Neural cell (in vitro differentiated cells): ENCODE measurements around the gene OGFOD2. TPM values are rescaled to one million over a fixed set of nuclear protein-coding genes. Genes with fewer than 3 reads are reported as not detected.
A peak's percentile ranks its signal among the peaks of the same experiment; 100 is the strongest.

Experiments
- H2AFZ ChIP-seq: fragments of 200-600, 300-800 bp; sonication (generic), shearing (Covaris generic); 2 replicates; pipeline ENCODE4 v1.6.0; 2014; ENCODE audit warnings: low read depth, mild to moderate bottlenecking, antibody characterized with exemption, low read length, moderate library complexity
- H3F3A ChIP-seq: fragments of 200-600 bp; shearing (Covaris generic); 2 replicates; pipeline ENCODE4 v1.6.1; 2016; ENCODE audit warnings: mild to moderate bottlenecking, moderate library complexity, mixed read lengths, antibody characterized with exemption, low read length; ENCODE audit not compliant: insufficient read depth, poor library complexity, severe bottlenecking
- H3K27ac ChIP-seq: fragments of 200-600, 300-800 bp; sonication (generic), shearing (Covaris generic); 2 replicates; pipeline ENCODE4 v1.5.1; 2014; ENCODE audit warnings: mild to moderate bottlenecking, low read length, moderate library complexity
- H3K27me3 ChIP-seq: fragments of 300-800, 200-600 bp; sonication (generic), shearing (Covaris generic); 2 replicates; pipeline ENCODE4 v1.6.0; 2014; ENCODE audit warnings: mild to moderate bottlenecking, low read depth, low read length, moderate library complexity; ENCODE audit not compliant: insufficient read depth
- H3K36me3 ChIP-seq: fragments of 300-800, 200-600 bp; sonication (generic), shearing (Covaris generic); 2 replicates; pipeline ENCODE4 v1.5.1; 2014; ENCODE audit warnings: mild to moderate bottlenecking, antibody characterized with exemption, low read length, moderate library complexity; ENCODE audit not compliant: insufficient read depth
- H3K4me2 ChIP-seq: fragments of 300-800, 200-600 bp; sonication (generic), shearing (Covaris generic); 2 replicates; pipeline ENCODE4 v1.6.0; 2014; ENCODE audit warnings: mild to moderate bottlenecking, low read length
- H3K4me3 ChIP-seq: fragments of 300-800, 200-600 bp; sonication (generic), shearing (Covaris generic); 2 replicates; pipeline ENCODE4 v1.5.1; 2014; ENCODE audit warnings: mild to moderate bottlenecking, low read length, moderate library complexity
- H3K79me2 ChIP-seq: fragments of 200-600 bp; shearing (Covaris generic); replicated peaks from 2 replicates; pipeline ENCODE4 v1.6.0; 2014; ENCODE audit warnings: mild to moderate bottlenecking, low read length, moderate library complexity; ENCODE audit not compliant: insufficient read depth
- H3K9ac ChIP-seq: fragments of 300-800, 200-600 bp; sonication (generic), shearing (Covaris generic); 2 replicates; pipeline ENCODE4 v1.6.1; 2016; ENCODE audit warnings: mild to moderate bottlenecking, low read length, mixed read lengths
- H3K9me2 ChIP-seq: fragments of 200-600 bp; shearing (Covaris generic); 2 replicates; pipeline ENCODE4 v1.6.1; 2016; ENCODE audit warnings: mild to moderate bottlenecking, low read length, mixed read lengths; ENCODE audit not compliant: insufficient read depth
- H3K9me3 ChIP-seq: fragments of 200-600, 300-800 bp; sonication (generic), shearing (Covaris generic); 2 replicates; pipeline ENCODE4 v1.6.1; 2016; ENCODE audit warnings: mild to moderate bottlenecking, mixed run types, low read length, moderate library complexity, mixed read lengths
- H4K20me1 ChIP-seq: fragments of 200-600 bp; shearing (Covaris generic); 2 replicates; pipeline ENCODE4 v1.6.1; 2016; ENCODE audit warnings: mild to moderate bottlenecking, mixed run types; ENCODE audit not compliant: insufficient read depth
- EP300 ChIP-seq: fragments of 450-650 bp; conservative IDR thresholded peaks from 2 replicates; pipeline ENCODE4 v1.6.1; 2014; ENCODE audit warnings: antibody characterized with exemption, mild to moderate bottlenecking, moderate library complexity; ENCODE audit not compliant: poor library complexity, severe bottlenecking
- EZH2 ChIP-seq: fragments of 200-600, 300-800 bp; shearing (Covaris generic), sonication (generic); IDR thresholded peaks from 2 replicates; pipeline ENCODE4 v1.6.1; 2014; ENCODE audit warnings: antibody characterized with exemption, low read length, borderline replicate concordance, mild to moderate bottlenecking; ENCODE audit not compliant: insufficient read depth, poor library complexity, severe bottlenecking
- MXI1 ChIP-seq: fragments of 450-650 bp; conservative IDR thresholded peaks from 2 replicates; pipeline ENCODE4 v1.6.1; 2014; ENCODE audit warnings: antibody characterized with exemption, mild to moderate bottlenecking; ENCODE audit not compliant: poor library complexity, severe bottlenecking
- POLR2AphosphoS5 ChIP-seq: IDR thresholded peaks from 2 replicates; pipeline ENCODE4 v1.6.1; 2012
- RAD21 ChIP-seq: fragments of 450-650 bp; conservative IDR thresholded peaks from 2 replicates; pipeline ENCODE4 v1.6.1; 2014; ENCODE audit warnings: antibody characterized with exemption, mild to moderate bottlenecking, moderate library complexity
- REST ChIP-seq: IDR thresholded peaks from 2 replicates; pipeline ENCODE4 v1.6.1; 2012; ENCODE audit warnings: borderline replicate concordance
- SMC3 ChIP-seq: fragments of 450-650 bp; conservative IDR thresholded peaks from 2 replicates; pipeline ENCODE4 v1.6.1; 2014; ENCODE audit warnings: antibody characterized with exemption, mild to moderate bottlenecking, moderate library complexity; ENCODE audit not compliant: poor library complexity
- TAF1 ChIP-seq: IDR thresholded peaks from 2 replicates; pipeline ENCODE4 v1.6.1; 2012; ENCODE audit warnings: low read depth
- polyA plus RNA-seq: library from polyadenylated mRNA; depleted of rRNA; stranded (reverse); fragments of >200 nt; gene quantifications from 2 replicates; pipeline ENCODE4 v1.2.3, GENCODE V29; 2014
- TF ChIP-seq, protein P1 (sequence below): fragments of 450-650 bp; IDR thresholded peaks from 2 replicates; pipeline ENCODE4 v1.5.1; 2014; ENCODE audit warnings: antibody characterized with exemption, mild to moderate bottlenecking, moderate library complexity; ENCODE audit not compliant: poor library complexity, severe bottlenecking

OGFOD2 gene
- polyA plus RNA-seq, 1 donor from 2014 or later, result 27.8 TPM

DNA sequence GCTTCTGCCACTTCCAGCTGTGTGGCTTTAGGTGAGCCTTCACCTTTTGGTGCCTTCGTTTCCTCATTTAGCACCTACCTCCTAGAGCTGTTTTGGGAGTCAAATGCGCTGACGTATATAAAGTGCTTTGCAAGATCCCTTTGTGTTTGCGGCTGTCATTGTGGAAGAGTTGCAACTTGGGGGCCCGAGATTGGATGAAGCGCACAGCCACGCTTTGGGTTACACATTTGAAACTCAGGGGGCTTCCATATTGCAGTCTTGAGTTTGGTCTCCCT is 4.8 kb downstream of the OGFOD2 start:
- no peaks in the 10 kb centered on the region for H3F3A ChIP-seq
- H3K9ac ChIP-seq, result peak overlapping the region; percentile 76
- no peaks in the 10 kb centered on the region for H3K9me2 ChIP-seq
- peak overlapping the region; percentile 51 for H2AFZ ChIP-seq
- peak overlapping the region; percentile 44 for H3K27ac ChIP-seq
- H3K4me2 ChIP-seq, result peak overlapping the region; percentile 46
- no peaks in the 10 kb centered on the region for H4K20me1 ChIP-seq
- H3K36me3 ChIP-seq, result no peaks in the 10 kb centered on the region
- H3K27me3 ChIP-seq, result no peaks in the 10 kb centered on the region
- no peaks in the 10 kb centered on the region for H3K9me3 ChIP-seq
- H3K79me2 ChIP-seq, result peaks cover 7% of the 10 kb centered on the region
- TF ChIP-seq TAF1 (no peak), REST (no peak), POLR2AphosphoS5 (no peak), SMC3 (no peak), EZH2 (no peak), RAD21 (no peak), MXI1 (no peak), EP300 (no peak)
- TF ChIP-seq, protein P1, sequence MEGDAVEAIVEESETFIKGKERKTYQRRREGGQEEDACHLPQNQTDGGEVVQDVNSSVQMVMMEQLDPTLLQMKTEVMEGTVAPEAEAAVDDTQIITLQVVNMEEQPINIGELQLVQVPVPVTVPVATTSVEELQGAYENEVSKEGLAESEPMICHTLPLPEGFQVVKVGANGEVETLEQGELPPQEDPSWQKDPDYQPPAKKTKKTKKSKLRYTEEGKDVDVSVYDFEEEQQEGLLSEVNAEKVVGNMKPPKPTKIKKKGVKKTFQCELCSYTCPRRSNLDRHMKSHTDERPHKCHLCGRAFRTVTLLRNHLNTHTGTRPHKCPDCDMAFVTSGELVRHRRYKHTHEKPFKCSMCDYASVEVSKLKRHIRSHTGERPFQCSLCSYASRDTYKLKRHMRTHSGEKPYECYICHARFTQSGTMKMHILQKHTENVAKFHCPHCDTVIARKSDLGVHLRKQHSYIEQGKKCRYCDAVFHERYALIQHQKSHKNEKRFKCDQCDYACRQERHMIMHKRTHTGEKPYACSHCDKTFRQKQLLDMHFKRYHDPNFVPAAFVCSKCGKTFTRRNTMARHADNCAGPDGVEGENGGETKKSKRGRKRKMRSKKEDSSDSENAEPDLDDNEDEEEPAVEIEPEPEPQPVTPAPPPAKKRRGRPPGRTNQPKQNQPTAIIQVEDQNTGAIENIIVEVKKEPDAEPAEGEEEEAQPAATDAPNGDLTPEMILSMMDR, result no peak
- H3K4me3 ChIP-seq, result peak overlapping the region; percentile 94

- Histone ChIP-seq H3F3A (no peaks in the 10 kb centered on the region), H4K20me1 (no peaks in the 10 kb centered on the region), H3K4me2 (peak within 1 kb of the TSS; percentile 59), H3K4me3 (peak within 1 kb of the TSS; percentile 94), H3K9me2 (no peaks in the 10 kb centered on the region), H3K79me2 (peaks cover 7% of the 10 kb centered on the region), H3K36me3 (no peaks in the 10 kb centered on the region), H3K9me3 (no peaks in the 10 kb centered on the region), H3K27ac (peak within 1 kb of the TSS; percentile 44), H3K9ac (peak within 1 kb of the TSS; percentile 76), H3K27me3 (no peaks in the 10 kb centered on the region), H2AFZ (peak within 1 kb of the TSS; percentile 51)
- TF ChIP-seq EZH2, result no peak
- TF ChIP-seq EP300, result peak; percentile 43
- TF ChIP-seq POLR2AphosphoS5, result peak; percentile 25
- peak; percentile 17 for TF ChIP-seq REST
- no peak for TF ChIP-seq TAF1
- TF ChIP-seq, protein P1, result peak; percentile 28
- TF ChIP-seq RAD21, result peak; percentile 39
- TF ChIP-seq SMC3, result peak; percentile 39
- TF ChIP-seq MXI1, result peak; percentile 82
Measured at GRCh38 chr12:122980183-122981035, 5.4 kb downstream of the OGFOD2 start, which contains the start of gene ARL6IP4. TSS of gene ARL6IP4 (plus strand) at chr12:122980681. CDS start at chr12:122981140, 459 bp downstream.
